ENCODE results near the gene LIPK. TPM values are rescaled to one million over a fixed set of nuclear protein-coding genes. Genes with fewer than 3 reads are reported as not detected.

LIPK gene
- total and polyA plus RNA-seq, 9 of the 15 experiments (the other 6 are each of a cell fraction or from before 2014, with no cell fraction given): not detected

- DNase-seq (ENCODE audit: extremely low read depth in 1 of 4, low spot score in 3 of 4): no peak
- no peaks in the 10 kb centered on the region for H3K9me3 ChIP-seq (replicated peaks; ENCODE audit: control insufficient read depth, insufficient read depth, low read depth, low read length)
- ChIA-PET CTCF (ENCODE audit: low intra/inter-chr PET ratio) (no interaction called here), POLR2A (no interaction called here)
- BruUV-seq (replicated peaks): no TSS peak
- intact Hi-C loops (cut with micrococcal nuclease): no loop called here
- no peak overlapping the region for H3K9ac ChIP-seq (ENCODE audit: insufficient read depth in 1 of 2, low read depth in 2 of 2, low read length in 2 of 2)
- no peaks in the 10 kb centered on the region for H3K79me2 ChIP-seq (ENCODE audit: control insufficient read depth, insufficient read depth, low read length)
- no peaks in the 10 kb centered on the region for H3K27me3 ChIP-seq (ENCODE audit: control insufficient read depth in 2 of 2, insufficient read depth in 2 of 2, low read length in 2 of 2)
- H3K4me2 ChIP-seq (ENCODE audit: insufficient read depth, low read length): no peak overlapping the region
- ATAC-seq: no peak
- no peak overlapping the region for H2AFZ ChIP-seq (ENCODE audit: low read depth, low read length)
- H3K9me1 ChIP-seq (ENCODE audit: control insufficient read depth, insufficient read depth, low read length): no peaks in the 10 kb centered on the region
- H3K27ac ChIP-seq (ENCODE audit: extremely low read depth, low read depth, low read length): no peak overlapping the region
- in situ Hi-C loops (cut with MboI): no loop called here
- H3K36me3 ChIP-seq (ENCODE audit: control insufficient read depth, insufficient read depth, low read length): no peaks in the 10 kb centered on the region
- no peak for FAIRE-seq
- no peak overlapping the region for H3K4me3 ChIP-seq
- 0% methylated on average over 3 of the region's 3 CpGs for WGBS (ENCODE audit: insufficient coverage, low coverage, missing lambda C conversion rate)
- no peaks in the 10 kb centered on the region for H4K20me1 ChIP-seq (replicated peaks; ENCODE audit: control insufficient read depth, insufficient read depth, low read length)
- H3K4me1 ChIP-seq (replicated peaks in 1 of 2; ENCODE audit: control insufficient read depth in 2 of 2, insufficient read depth in 2 of 2, low read length in 2 of 2): no peaks in the 10 kb centered on the region
- TF ChIP-seq KAT8 (IDR thresholded peaks at IDR 0.05; ENCODE audit: low read depth) (no peak), ZNF445 (CRISPR knock-in tag; IDR thresholded peaks at IDR 0.05; ENCODE audit: low read depth) (no peak), CHAMP1 (IDR thresholded peaks at IDR 0.05) (no peak), TEAD1 (CRISPR knock-in tag; IDR thresholded peaks at IDR 0.05) (no peak), ZNF764 (CRISPR knock-in tag; IDR thresholded peaks at IDR 0.05; ENCODE audit: low read depth) (no peak), TCF15 (CRISPR knock-in tag; IDR thresholded peaks at IDR 0.05) (no peak), CREB3L1 (IDR thresholded peaks at IDR 0.05; ENCODE audit: borderline replicate concordance, low read depth) (no peak), HNRNPUL1 (IDR thresholded peaks at IDR 0.05; ENCODE audit: low read length) (no peak), CGGBP1 (CRISPR knock-in tag; IDR thresholded peaks at IDR 0.05) (no peak), ZNF407 (IDR thresholded peaks at IDR 0.05; ENCODE audit: low read depth) (no peak)
These were observed 58.1 kb downstream of the LIPK start for GRCh38 chr10:88764110-88764509.

All from K562 (cell line).